ENCODE results near the gene HNRNPR.

DNA sequence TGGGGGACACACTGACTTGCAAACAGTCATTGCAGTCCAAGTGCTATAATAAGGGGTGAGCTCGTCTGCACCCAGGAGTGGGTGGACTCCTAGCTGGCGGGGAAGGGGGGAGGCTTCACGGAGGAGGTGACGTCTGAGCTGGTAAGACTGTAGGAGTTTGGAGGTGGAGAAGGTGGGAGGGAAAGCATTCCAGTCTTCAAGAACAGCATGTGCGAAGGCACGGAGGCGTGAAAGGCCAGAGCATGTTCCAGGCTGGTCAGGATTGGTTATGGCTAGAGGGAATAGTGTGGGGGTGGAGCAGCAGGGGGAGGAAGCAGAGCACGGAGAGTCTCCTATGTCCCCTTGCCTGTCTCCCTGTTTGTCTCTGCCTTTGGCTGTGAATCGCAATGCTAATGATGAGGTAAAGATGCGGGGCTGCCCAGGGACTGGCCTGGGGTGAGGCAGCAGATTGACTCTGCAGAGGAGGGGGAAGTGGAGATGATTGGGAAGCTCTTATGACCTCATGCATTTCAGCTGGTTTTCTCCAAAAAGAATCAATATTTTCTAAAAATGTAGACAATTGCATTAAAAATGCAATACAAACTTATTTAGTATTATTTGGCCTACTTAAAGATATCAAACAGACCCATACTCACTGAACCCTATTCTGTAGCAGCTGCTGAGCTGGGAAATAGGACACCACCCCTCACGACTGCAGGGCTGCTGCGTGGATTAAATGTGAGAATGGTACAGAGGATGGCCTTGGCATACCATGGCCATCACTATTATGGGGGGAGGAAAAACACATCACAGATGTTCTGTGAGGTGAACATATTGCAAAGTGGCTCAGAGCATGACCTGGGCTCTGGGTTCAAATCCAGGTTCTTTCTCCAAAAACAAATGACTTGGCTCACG, 28.1 kb upstream of the HNRNPR start:
- TF ChIP-seq EZH2 (IDR thresholded peaks at IDR 0.05; ENCODE audit: borderline replicate concordance, insufficient read depth, low read depth, low read length, poor library complexity, severe bottlenecking), result no peak
- TF ChIP-seq, protein P1, sequence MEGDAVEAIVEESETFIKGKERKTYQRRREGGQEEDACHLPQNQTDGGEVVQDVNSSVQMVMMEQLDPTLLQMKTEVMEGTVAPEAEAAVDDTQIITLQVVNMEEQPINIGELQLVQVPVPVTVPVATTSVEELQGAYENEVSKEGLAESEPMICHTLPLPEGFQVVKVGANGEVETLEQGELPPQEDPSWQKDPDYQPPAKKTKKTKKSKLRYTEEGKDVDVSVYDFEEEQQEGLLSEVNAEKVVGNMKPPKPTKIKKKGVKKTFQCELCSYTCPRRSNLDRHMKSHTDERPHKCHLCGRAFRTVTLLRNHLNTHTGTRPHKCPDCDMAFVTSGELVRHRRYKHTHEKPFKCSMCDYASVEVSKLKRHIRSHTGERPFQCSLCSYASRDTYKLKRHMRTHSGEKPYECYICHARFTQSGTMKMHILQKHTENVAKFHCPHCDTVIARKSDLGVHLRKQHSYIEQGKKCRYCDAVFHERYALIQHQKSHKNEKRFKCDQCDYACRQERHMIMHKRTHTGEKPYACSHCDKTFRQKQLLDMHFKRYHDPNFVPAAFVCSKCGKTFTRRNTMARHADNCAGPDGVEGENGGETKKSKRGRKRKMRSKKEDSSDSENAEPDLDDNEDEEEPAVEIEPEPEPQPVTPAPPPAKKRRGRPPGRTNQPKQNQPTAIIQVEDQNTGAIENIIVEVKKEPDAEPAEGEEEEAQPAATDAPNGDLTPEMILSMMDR (IDR thresholded peaks at IDR 0.05), result no peak

Measured in B cell (primary cell).